Omental fat pad (tissue), 4 donors: ENCODE results near the gene HM13. TPM values are rescaled to one million over a fixed set of nuclear protein-coding genes. Genes with fewer than 3 reads are reported as not detected.
"Not testable (repeated sequence)": the region's sequence is repeated elsewhere in the genome, so short reads cannot be mapped to it uniquely, and the experiment has no call there.

ENCODE experiments used
- ATAC-seq: fragments of 150-250 bp; one replicate; pipeline ENCODE4 v1.9.1; 2016; ENCODE audit warnings: mild to moderate bottlenecking, moderate library complexity; ENCODE audit not compliant: low FRiP score
- DNase-seq: peaks from one replicate; pipeline ENCODE4 v3.0.0-alpha.2; 2019; ENCODE audit warnings: low spot score
- total RNA-seq, 4 donors: library from RNA; depleted of rRNA; stranded (reverse); fragments of >200 nt; gene quantifications; one replicate each; pipeline ENCODE4 v1.1.0, GENCODE V29; 2016
- TF ChIP-seq, protein P1 (sequence below), 3 donors: fragments of 450-650 bp; IDR thresholded peaks; one replicate each; pipeline ENCODE4 v1.5.1; 2016 to 2017; ENCODE audit warnings: antibody characterized with exemption in 3 of 3, mild to moderate bottlenecking in 3 of 3, moderate library complexity in 2 of 3

The HM13 gene
- total RNA-seq, 4 donors from 2014 or later: 59.7 to 113 (median 83.4) TPM

DNA sequence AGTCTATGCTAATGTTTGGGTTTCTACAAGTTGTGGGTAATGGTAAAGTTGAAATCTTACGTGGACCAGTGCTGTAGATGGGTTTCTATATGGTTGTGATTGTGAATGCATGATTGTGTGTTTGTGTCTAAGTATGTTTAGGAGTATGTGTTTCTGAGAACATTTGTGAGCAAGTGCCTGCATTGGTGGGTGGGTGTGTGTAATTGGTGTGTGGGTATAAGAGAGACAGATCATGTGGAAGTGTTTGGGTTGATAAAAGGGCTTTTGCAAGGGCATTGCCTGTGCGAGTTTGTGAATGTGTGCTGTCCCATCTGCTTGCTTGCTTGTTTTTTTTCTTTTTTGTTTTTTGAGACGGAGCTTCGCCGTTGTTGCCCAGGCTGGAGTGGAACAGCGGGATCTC is 65.0 kb downstream of the HM13 start:
- DNase-seq: no peak
- TF ChIP-seq, protein P1, sequence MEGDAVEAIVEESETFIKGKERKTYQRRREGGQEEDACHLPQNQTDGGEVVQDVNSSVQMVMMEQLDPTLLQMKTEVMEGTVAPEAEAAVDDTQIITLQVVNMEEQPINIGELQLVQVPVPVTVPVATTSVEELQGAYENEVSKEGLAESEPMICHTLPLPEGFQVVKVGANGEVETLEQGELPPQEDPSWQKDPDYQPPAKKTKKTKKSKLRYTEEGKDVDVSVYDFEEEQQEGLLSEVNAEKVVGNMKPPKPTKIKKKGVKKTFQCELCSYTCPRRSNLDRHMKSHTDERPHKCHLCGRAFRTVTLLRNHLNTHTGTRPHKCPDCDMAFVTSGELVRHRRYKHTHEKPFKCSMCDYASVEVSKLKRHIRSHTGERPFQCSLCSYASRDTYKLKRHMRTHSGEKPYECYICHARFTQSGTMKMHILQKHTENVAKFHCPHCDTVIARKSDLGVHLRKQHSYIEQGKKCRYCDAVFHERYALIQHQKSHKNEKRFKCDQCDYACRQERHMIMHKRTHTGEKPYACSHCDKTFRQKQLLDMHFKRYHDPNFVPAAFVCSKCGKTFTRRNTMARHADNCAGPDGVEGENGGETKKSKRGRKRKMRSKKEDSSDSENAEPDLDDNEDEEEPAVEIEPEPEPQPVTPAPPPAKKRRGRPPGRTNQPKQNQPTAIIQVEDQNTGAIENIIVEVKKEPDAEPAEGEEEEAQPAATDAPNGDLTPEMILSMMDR (IDR thresholded peaks at IDR 0.05): no peak
- no peak for ATAC-seq

DNA sequence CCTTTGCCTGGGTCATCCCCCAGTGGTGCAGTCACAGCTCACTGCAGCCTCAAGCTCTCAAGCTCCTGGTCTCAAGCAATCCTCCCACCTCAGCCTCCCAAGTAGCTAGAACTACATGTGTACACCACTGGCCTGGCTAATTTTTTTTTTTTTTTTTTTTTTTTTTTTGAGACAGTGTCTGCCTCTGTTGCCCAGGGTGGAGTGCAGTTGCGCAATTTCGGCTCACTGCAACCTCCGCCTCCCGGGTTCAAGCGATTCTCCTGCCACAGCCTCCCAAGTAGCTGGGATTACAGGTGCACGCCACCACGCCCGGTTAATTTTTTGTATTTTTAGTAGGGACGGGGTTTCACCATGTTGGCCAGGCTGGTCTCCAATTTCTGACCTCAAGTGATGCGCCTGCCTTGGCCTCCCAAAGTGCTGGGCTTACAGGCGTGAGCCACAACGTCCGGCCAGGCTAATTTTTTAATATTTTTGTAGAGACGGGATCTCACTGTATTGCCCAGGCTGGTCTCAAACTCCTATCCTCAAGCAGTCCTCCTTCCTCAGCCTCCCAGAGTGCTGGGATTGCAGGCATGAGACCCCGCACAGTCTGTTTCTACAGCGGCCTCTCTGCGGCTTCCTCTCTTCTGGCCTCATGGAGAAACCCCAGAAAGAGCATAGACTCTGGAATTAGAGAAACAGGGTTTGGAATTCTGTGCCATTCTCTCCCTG is 65.9 kb downstream of the HM13 start:
- DNase-seq, ATAC-seq: not testable (repeated sequence)

- no peak for ATAC-seq
- no peak for DNase-seq
- TF ChIP-seq, protein P1 (IDR thresholded peaks at IDR 0.05): no peak
Measured at GRCh38 chr20:31580706-31581105, 66.5 kb downstream of the HM13 start.

- no peak for DNase-seq
- TF ChIP-seq, protein P1 (IDR thresholded peaks at IDR 0.05): no peak
- ATAC-seq: no peak
Measured at GRCh38 chr20:31581391-31581790, 67.1 kb downstream of the HM13 start.

- ATAC-seq (peak; percentile 77), DNase-seq (no peak)
- TF ChIP-seq, protein P1 (IDR thresholded peaks at IDR 0.05): no peak
Measured at GRCh38 chr20:31587545-31588389, 73.5 kb downstream of the HM13 start.

- TF ChIP-seq, protein P1 (IDR thresholded peaks at IDR 0.05): no peak
- ATAC-seq (no peak), DNase-seq (no peak)
Measured at GRCh38 chr20:31590717-31591225, 76.5 kb downstream of the HM13 start.

DNA sequence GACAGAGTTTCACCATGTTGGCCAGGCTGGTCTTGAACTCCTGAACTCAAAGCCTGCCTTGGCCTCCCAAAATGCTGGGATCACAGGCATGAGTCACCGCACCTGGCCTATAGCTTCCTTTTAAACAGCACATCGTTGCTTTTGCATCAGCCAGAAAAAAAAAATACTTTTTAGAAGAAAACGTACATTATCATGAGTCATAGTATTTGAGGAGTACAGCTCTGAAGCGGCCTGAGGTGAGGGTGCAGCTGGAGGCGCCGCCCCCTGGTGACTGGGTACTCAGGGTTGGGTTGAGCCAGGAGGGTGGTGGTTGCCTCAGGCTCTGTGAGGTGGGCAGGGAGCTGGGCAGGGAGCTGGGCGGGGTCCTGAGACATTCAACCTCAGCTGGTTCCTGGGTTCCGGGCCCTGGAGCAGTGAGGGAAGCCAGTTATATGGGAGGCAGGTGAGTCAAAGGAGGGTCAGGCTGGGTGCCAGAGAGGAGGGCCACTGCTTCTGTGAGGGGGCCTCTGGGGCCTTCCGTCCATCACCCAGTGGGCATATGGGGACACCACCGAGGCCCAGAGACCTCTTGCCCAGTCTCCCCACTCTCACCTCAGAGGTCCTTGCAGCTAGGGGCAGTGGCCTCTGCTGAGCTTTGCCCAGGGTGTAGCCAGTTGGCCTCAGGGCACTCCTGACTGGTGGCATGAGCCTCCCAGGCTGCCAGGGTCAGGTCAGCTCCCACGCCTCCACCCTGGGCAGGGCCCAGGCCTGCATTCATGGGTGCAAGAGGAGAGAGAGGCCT is 79.2 kb downstream of the HM13 start:
- TF ChIP-seq, protein P1 (IDR thresholded peaks at IDR 0.05): no peak
- DNase-seq (no peak), ATAC-seq (peak; percentile 91)
